IPS-18a (cell line): Measurements from ENCODE around the gene DCAF12.
"Not testable (repeated sequence)": the region's sequence is repeated elsewhere in the genome, so short reads cannot be mapped to it uniquely, and the experiment has no call there.

Experiments
- H3K27ac ChIP-seq: one replicate; pipeline ENCODE4 v1.5.1; 2013; ENCODE audit warnings: low read length
- H3K27me3 ChIP-seq: one replicate; pipeline ENCODE4 v1.6.1; 2013; ENCODE audit warnings: mild to moderate bottlenecking, low read length; ENCODE audit not compliant: control insufficient read depth, insufficient read depth
- H3K36me3 ChIP-seq: one replicate; pipeline ENCODE4 v1.6.1; 2013; ENCODE audit warnings: low read depth, low read length; ENCODE audit not compliant: control insufficient read depth
- H3K4me1 ChIP-seq: one replicate; pipeline ENCODE4 v1.6.1; 2013; ENCODE audit warnings: low read depth, low read length; ENCODE audit not compliant: control insufficient read depth
- H3K4me3 ChIP-seq: one replicate; pipeline ENCODE4 v1.5.1; 2013; ENCODE audit warnings: low read length
- H3K9ac ChIP-seq: one replicate; pipeline ENCODE4 v1.6.1; 2013; ENCODE audit warnings: mild to moderate bottlenecking, low read length, moderate library complexity
- H3K9me3 ChIP-seq: one replicate; pipeline ENCODE4 v1.6.1; 2013; ENCODE audit warnings: low read depth, low read length; ENCODE audit not compliant: control insufficient read depth

DCAF12 gene

GRCh38 chr9:34145165-34145564, 18.7 kb upstream of the DCAF12 start:
- H3K27me3 ChIP-seq: no peaks in the 10 kb centered on the region
- H3K27ac ChIP-seq: no peak overlapping the region
- no peaks in the 10 kb centered on the region for H3K4me1 ChIP-seq
- no peaks in the 10 kb centered on the region for H3K9me3 ChIP-seq
- no peak overlapping the region for H3K4me3 ChIP-seq
- H3K36me3 ChIP-seq: no peaks in the 10 kb centered on the region
- H3K9ac ChIP-seq: no peak overlapping the region

DNA sequence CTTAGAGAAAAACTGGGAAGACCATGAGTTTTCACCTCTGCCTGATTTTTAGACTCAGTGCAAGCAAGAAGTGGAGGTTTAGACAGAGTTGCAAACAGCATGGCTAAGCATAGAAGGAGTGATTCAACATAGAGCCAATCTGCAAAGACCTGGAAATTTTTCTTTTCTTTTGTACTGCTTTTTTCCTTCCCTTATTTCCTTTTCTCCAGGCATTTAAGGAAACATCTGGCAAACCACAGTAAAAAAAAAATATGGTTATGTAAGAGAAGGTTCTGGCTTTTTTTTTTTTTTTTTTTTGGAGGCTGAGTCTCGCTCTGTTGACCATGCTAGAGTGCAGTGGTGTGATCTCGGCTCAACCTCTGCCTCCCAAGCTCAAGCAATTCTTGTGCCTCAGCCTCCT, 16.6 kb upstream of the DCAF12 start:
- Histone ChIP-seq H3K27me3 (no peaks in the 10 kb centered on the region), H3K4me3 (no peak overlapping the region), H3K9ac (no peak overlapping the region), H3K9me3 (no peaks in the 10 kb centered on the region), H3K4me1 (no peaks in the 10 kb centered on the region), H3K36me3 (no peaks in the 10 kb centered on the region), H3K27ac (no peak overlapping the region)

DNA sequence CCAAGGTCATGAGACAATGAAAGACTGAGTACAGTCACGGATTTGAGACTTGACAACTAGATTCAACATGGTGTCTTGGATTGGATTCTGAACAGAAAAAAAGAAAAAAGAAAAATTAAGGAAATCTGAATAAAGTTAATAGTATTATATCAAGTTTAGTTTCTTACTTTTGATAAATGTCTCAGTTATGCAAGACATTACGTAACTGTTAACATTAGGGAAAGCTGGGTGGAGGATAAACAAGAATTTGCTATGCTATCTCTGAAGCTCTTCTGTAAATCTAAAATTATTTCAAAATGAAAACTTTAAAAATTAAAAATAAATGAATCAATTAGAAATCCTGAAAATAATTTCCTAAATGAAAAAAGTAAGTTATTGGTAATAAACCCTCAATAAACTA, 14.4 kb upstream of the DCAF12 start:
- no peaks in the 10 kb centered on the region for H3K36me3 ChIP-seq
- H3K4me3 ChIP-seq: no peak overlapping the region
- no peak overlapping the region for H3K9ac ChIP-seq
- no peaks in the 10 kb centered on the region for H3K4me1 ChIP-seq
- H3K9me3 ChIP-seq: no peaks in the 10 kb centered on the region
- no peaks in the 10 kb centered on the region for H3K27me3 ChIP-seq
- no peak overlapping the region for H3K27ac ChIP-seq

DNA sequence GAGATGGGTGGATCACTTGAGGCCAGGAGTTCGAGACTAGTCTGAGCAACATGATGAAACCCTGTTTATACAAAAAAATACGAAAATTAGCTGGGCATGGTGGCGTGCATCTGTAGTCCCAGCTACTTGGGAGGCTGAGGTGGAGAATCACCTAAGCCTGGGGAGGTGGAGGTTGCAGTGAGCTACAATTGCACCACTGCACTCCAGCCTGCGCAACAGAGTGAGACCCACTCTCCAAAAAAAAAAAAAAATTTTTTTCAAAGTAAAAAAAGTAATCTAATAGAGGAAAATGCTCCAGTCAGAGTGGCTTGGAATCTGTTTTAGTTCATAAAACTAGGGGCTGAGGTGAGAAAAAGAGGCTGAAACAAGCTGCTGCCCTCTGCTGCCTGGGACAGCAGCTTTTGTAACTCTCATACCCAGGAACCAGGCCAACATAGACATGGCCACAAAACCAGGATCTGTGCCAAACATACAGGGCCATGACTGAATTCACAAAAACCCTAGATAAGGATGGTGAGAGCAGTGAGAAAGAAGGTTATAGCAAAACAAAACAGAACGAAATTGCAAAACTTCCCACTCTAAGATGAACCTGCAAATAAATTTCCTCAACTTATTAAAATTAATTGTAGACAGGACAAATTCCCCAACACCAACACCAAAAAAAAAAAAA, 13.1 kb upstream of the DCAF12 start:
- no peaks in the 10 kb centered on the region for H3K36me3 ChIP-seq
- H3K4me1 ChIP-seq: no peaks in the 10 kb centered on the region
- H3K9me3 ChIP-seq: no peaks in the 10 kb centered on the region
- H3K27me3 ChIP-seq: no peaks in the 10 kb centered on the region
- H3K4me3 ChIP-seq: no peak overlapping the region
- no peak overlapping the region for H3K9ac ChIP-seq
- H3K27ac ChIP-seq: no peak overlapping the region

GRCh38 chr9:34138644-34139043, 12.1 kb upstream of the DCAF12 start:
- not testable (repeated sequence) for H3K36me3 ChIP-seq, H3K9ac ChIP-seq, H3K9me3 ChIP-seq, H3K4me1 ChIP-seq, H3K27me3 ChIP-seq, H3K4me3 ChIP-seq, H3K27ac ChIP-seq

GRCh38 chr9:34134521-34134920, 8.0 kb upstream of the DCAF12 start:
- Histone ChIP-seq H3K9ac (no peak overlapping the region), H3K36me3 (no peaks in the 10 kb centered on the region), H3K4me3 (no peak overlapping the region), H3K9me3 (no peaks in the 10 kb centered on the region), H3K27ac (no peak overlapping the region), H3K4me1 (no peaks in the 10 kb centered on the region), H3K27me3 (no peaks in the 10 kb centered on the region)

GRCh38 chr9:34133436-34133949, 7.0 kb upstream of the DCAF12 start:
- Histone ChIP-seq H3K4me3 (no peak overlapping the region), H3K27ac (no peak overlapping the region), H3K36me3 (no peaks in the 10 kb centered on the region), H3K4me1 (no peaks in the 10 kb centered on the region), H3K9ac (no peak overlapping the region), H3K27me3 (no peaks in the 10 kb centered on the region), H3K9me3 (no peaks in the 10 kb centered on the region)

GRCh38 chr9:34131571-34131970, 5.1 kb upstream of the DCAF12 start:
- Histone ChIP-seq H3K4me3 (no peak overlapping the region), H3K4me1 (no peaks in the 10 kb centered on the region), H3K9me3 (no peaks in the 10 kb centered on the region), H3K9ac (no peak overlapping the region), H3K27me3 (no peaks in the 10 kb centered on the region), H3K36me3 (no peaks in the 10 kb centered on the region), H3K27ac (no peak overlapping the region)

GRCh38 chr9:34127035-34127948, 794 bp upstream of the DCAF12 start:
- Histone ChIP-seq H3K27ac (no peak overlapping the region), H3K36me3 (peaks cover 20% of the 10 kb centered on the region), H3K27me3 (no peaks in the 10 kb centered on the region), H3K9ac (peak overlapping the region; percentile 82), H3K9me3 (no peaks in the 10 kb centered on the region), H3K4me3 (peak overlapping the region; percentile 90), H3K4me1 (peaks cover 6% of the 10 kb centered on the region)

DNA sequence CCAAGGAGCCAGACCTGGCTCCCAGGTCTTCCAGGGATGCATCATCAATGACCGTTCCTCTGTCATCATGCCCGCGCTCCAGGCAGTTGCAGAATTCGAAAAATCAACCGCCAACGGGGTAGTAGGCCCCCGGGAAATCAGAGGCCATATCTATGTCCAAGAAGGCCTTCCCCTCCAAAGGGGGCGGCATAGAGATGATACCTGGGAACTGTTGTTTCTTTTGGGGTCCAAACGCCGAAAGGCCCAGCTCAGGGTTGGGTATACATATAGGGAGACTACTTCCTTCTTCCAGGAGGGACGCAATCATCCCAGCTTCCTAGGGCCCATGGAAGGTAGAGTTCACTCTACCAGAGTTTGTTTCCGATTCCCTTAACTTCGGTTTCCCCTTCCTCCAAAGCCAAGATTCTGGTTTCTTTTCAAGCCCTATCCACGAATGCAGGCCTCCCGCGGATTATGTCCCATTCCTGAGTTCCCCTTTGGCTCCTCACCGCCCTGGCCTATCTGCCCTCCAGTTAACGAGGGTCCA, 754 bp downstream of the DCAF12 start:
- H3K4me3 ChIP-seq: peak overlapping the region; percentile 90
- no peaks in the 10 kb centered on the region for H3K9me3 ChIP-seq
- peak overlapping the region; percentile 82 for H3K9ac ChIP-seq
- H3K36me3 ChIP-seq: peaks cover 20% of the 10 kb centered on the region
- H3K27ac ChIP-seq: peak overlapping the region; percentile 85
- H3K27me3 ChIP-seq: no peaks in the 10 kb centered on the region
- peaks cover 6% of the 10 kb centered on the region for H3K4me1 ChIP-seq

- H3K9ac ChIP-seq: peak overlapping the region; percentile 82
- H3K4me1 ChIP-seq: peaks cover 6% of the 10 kb centered on the region
- H3K9me3 ChIP-seq: no peaks in the 10 kb centered on the region
- H3K27ac ChIP-seq: no peak overlapping the region
- peaks cover 20% of the 10 kb centered on the region for H3K36me3 ChIP-seq
- no peaks in the 10 kb centered on the region for H3K27me3 ChIP-seq
- peak overlapping the region; percentile 90 for H3K4me3 ChIP-seq
Observed at GRCh38 chr9:34124926-34125325, 1.6 kb downstream of the DCAF12 start.
